Vagina (tissue), 2 donors: ENCODE data around the gene PPP3CA.

Experiments
- POLR2A ChIP-seq, 2 donors: fragments of 450-650 bp; IDR thresholded peaks; one replicate each; pipeline ENCODE4 v1.6.1; 2017; ENCODE audit warnings: antibody characterized with exemption in 2 of 2, mild to moderate bottlenecking in 2 of 2, moderate library complexity in 2 of 2
- TF ChIP-seq, protein P1 (sequence below), 3 experiments: fragments of 450-650 bp in 2 of 3; fragments of 200-600 bp in 1 of 3; sonication (generic) in 1 of 3; IDR thresholded peaks; one replicate each; pipeline ENCODE4 v1.5.1; 2017 to 2019; ENCODE audit warnings: antibody characterized with exemption in 3 of 3, mild to moderate bottlenecking in 2 of 3, moderate library complexity in 2 of 3

DNA sequence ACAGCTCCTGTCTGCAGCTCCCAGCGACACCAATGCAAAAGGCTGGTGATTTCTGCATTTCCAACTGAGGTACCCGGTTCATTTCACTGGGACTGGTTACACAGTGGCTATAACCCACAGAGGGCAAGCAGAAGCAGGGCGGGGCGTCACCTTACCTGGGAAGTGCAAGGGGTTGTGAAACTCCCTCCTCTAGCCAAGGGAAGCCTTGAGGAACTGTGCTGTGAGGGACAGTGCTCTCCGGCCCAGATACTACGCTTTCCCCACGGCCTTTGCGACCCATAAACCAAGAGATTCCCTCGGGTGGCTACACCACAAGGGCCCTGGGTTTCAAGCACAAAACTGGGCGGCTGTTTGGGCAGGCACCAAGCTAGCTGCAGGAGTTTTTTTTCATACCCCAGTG, 218.9 kb downstream of the PPP3CA start:
- no peak for TF ChIP-seq POLR2A (IDR thresholded peaks at IDR 0.05)
- TF ChIP-seq, protein P1, sequence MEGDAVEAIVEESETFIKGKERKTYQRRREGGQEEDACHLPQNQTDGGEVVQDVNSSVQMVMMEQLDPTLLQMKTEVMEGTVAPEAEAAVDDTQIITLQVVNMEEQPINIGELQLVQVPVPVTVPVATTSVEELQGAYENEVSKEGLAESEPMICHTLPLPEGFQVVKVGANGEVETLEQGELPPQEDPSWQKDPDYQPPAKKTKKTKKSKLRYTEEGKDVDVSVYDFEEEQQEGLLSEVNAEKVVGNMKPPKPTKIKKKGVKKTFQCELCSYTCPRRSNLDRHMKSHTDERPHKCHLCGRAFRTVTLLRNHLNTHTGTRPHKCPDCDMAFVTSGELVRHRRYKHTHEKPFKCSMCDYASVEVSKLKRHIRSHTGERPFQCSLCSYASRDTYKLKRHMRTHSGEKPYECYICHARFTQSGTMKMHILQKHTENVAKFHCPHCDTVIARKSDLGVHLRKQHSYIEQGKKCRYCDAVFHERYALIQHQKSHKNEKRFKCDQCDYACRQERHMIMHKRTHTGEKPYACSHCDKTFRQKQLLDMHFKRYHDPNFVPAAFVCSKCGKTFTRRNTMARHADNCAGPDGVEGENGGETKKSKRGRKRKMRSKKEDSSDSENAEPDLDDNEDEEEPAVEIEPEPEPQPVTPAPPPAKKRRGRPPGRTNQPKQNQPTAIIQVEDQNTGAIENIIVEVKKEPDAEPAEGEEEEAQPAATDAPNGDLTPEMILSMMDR (IDR thresholded peaks at IDR 0.05), result no peak
